ENCODE measurements around the gene NME5.

GRCh38 chr5:138169124-138169523 lies 29.9 kb upstream of the NME5 start:
- TF ChIP-seq POLR2AphosphoS5 (IDR thresholded peaks at IDR 0.05), result no peak
- TF ChIP-seq, protein P1, sequence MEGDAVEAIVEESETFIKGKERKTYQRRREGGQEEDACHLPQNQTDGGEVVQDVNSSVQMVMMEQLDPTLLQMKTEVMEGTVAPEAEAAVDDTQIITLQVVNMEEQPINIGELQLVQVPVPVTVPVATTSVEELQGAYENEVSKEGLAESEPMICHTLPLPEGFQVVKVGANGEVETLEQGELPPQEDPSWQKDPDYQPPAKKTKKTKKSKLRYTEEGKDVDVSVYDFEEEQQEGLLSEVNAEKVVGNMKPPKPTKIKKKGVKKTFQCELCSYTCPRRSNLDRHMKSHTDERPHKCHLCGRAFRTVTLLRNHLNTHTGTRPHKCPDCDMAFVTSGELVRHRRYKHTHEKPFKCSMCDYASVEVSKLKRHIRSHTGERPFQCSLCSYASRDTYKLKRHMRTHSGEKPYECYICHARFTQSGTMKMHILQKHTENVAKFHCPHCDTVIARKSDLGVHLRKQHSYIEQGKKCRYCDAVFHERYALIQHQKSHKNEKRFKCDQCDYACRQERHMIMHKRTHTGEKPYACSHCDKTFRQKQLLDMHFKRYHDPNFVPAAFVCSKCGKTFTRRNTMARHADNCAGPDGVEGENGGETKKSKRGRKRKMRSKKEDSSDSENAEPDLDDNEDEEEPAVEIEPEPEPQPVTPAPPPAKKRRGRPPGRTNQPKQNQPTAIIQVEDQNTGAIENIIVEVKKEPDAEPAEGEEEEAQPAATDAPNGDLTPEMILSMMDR (IDR thresholded peaks at IDR 0.05), result no peak
- TF ChIP-seq POLR2A (IDR thresholded peaks at IDR 0.05), result no peak
- TF ChIP-seq EP300 (IDR thresholded peaks at IDR 0.05), result no peak
